ENCODE measurements around the gene IFNGR2.
"Not testable (repeated sequence)": the region's sequence is repeated elsewhere in the genome, so short reads cannot be mapped to it uniquely, and the experiment has no call there.

Gene IFNGR2

GRCh38 chr21:33441489-33442477, 38.6 kb downstream of the IFNGR2 start:
- no peak overlapping the region for H2AFZ ChIP-seq
- H3K36me3 ChIP-seq (ENCODE audit: control insufficient read depth, insufficient read depth, low read length) = no peaks in the 10 kb centered on the region
- no peak overlapping the region for H3K4me2 ChIP-seq (ENCODE audit: low read length)
- no peak overlapping the region for H3K9ac ChIP-seq
- H3K27ac ChIP-seq = no peak overlapping the region
- H3K4me3 ChIP-seq (ENCODE audit: low read depth, low read length) = no peak overlapping the region
- no peaks in the 10 kb centered on the region for H3K4me1 ChIP-seq
- H3K79me2 ChIP-seq = no peaks in the 10 kb centered on the region
- no peaks in the 10 kb centered on the region for H3K27me3 ChIP-seq (ENCODE audit: control insufficient read depth, insufficient read depth, low read length)
- no peak for TF ChIP-seq CTCF (IDR thresholded peaks at IDR 0.05)
- H3K9me3 ChIP-seq (ENCODE audit: control insufficient read depth, low read length) = no peaks in the 10 kb centered on the region

- no peak overlapping the region for H3K27ac ChIP-seq
- H3K4me2 ChIP-seq (ENCODE audit: low read length) = no peak overlapping the region
- no peak overlapping the region for H2AFZ ChIP-seq
- no peaks in the 10 kb centered on the region for H3K36me3 ChIP-seq (ENCODE audit: control insufficient read depth, insufficient read depth, low read length)
- no peaks in the 10 kb centered on the region for H3K9me3 ChIP-seq (ENCODE audit: control insufficient read depth, low read length)
- no peak for TF ChIP-seq CTCF (IDR thresholded peaks at IDR 0.05)
- H3K4me1 ChIP-seq = no peaks in the 10 kb centered on the region
- no peaks in the 10 kb centered on the region for H3K79me2 ChIP-seq
- no peak overlapping the region for H3K4me3 ChIP-seq (ENCODE audit: low read depth, low read length)
- no peak overlapping the region for H3K9ac ChIP-seq
- H3K27me3 ChIP-seq (ENCODE audit: control insufficient read depth, insufficient read depth, low read length) = no peaks in the 10 kb centered on the region
Measured at GRCh38 chr21:33443194-33443593, 40.0 kb downstream of the IFNGR2 start.

GRCh38 chr21:33444499-33444898, 41.3 kb downstream of the IFNGR2 start:
- Histone ChIP-seq H3K4me1 (no peaks in the 10 kb centered on the region), H3K4me3 (ENCODE audit: low read depth, low read length) (no peak overlapping the region), H3K4me2 (ENCODE audit: low read length) (no peak overlapping the region), H3K9me3 (ENCODE audit: control insufficient read depth, low read length) (no peaks in the 10 kb centered on the region), H3K79me2 (no peaks in the 10 kb centered on the region), H2AFZ (no peak overlapping the region), H3K9ac (no peak overlapping the region), H3K36me3 (ENCODE audit: control insufficient read depth, insufficient read depth, low read length) (no peaks in the 10 kb centered on the region), H3K27me3 (ENCODE audit: control insufficient read depth, insufficient read depth, low read length) (no peaks in the 10 kb centered on the region), H3K27ac (no peak overlapping the region)
- TF ChIP-seq CTCF (IDR thresholded peaks at IDR 0.05) = no peak

GRCh38 chr21:33446620-33447019, 43.4 kb downstream of the IFNGR2 start:
- H3K4me3 ChIP-seq (ENCODE audit: low read depth, low read length); H3K36me3 ChIP-seq (ENCODE audit: control insufficient read depth, insufficient read depth, low read length); H3K4me2 ChIP-seq (ENCODE audit: low read length); H3K9me3 ChIP-seq (ENCODE audit: control insufficient read depth, low read length); H3K27ac ChIP-seq; H3K9ac ChIP-seq; H3K27me3 ChIP-seq (ENCODE audit: control insufficient read depth, insufficient read depth, low read length); H3K79me2 ChIP-seq; H3K4me1 ChIP-seq; H2AFZ ChIP-seq: not testable (repeated sequence)

- Histone ChIP-seq H3K9ac (no peak overlapping the region), H3K79me2 (no peaks in the 10 kb centered on the region), H3K9me3 (ENCODE audit: control insufficient read depth, low read length) (no peaks in the 10 kb centered on the region), H3K27me3 (ENCODE audit: control insufficient read depth, insufficient read depth, low read length) (no peaks in the 10 kb centered on the region), H2AFZ (no peak overlapping the region), H3K27ac (no peak overlapping the region), H3K4me1 (no peaks in the 10 kb centered on the region), H3K4me2 (ENCODE audit: low read length) (no peak overlapping the region), H3K36me3 (ENCODE audit: control insufficient read depth, insufficient read depth, low read length) (no peaks in the 10 kb centered on the region), H3K4me3 (ENCODE audit: low read depth, low read length) (no peak overlapping the region)
- no peak for TF ChIP-seq CTCF (IDR thresholded peaks at IDR 0.05)
Measured at GRCh38 chr21:33449616-33450015, 46.4 kb downstream of the IFNGR2 start.
